Measurements from ENCODE around the gene WARS2. TPM values are rescaled to one million over a fixed set of nuclear protein-coding genes. Genes with fewer than 3 reads are reported as not detected.

WARS2 gene
- total RNA-seq (2021) (17.6 and 24.2 TPM in 2 replicates), Bru-seq, nascent RNA (percentile 75 among the genes with signal in this experiment), BruChase-seq, experiment 1, labeled RNA remaining after a 2-hour chase (percentile 56 among the genes with signal in this experiment), BruChase-seq, experiment 2, labeled RNA remaining after a 6-hour chase (percentile 58 among the genes with signal in this experiment)
- long read RNA-seq, transcript WARS2-201 (6 exons, 2,800 nt) = major isoform, 19 of 29 reads
- long read RNA-seq, partial matches to known transcripts = 2 of 29 reads
- long read RNA-seq, other reads (novel, unspliced or antisense) = 7 of 29 reads

DNA sequence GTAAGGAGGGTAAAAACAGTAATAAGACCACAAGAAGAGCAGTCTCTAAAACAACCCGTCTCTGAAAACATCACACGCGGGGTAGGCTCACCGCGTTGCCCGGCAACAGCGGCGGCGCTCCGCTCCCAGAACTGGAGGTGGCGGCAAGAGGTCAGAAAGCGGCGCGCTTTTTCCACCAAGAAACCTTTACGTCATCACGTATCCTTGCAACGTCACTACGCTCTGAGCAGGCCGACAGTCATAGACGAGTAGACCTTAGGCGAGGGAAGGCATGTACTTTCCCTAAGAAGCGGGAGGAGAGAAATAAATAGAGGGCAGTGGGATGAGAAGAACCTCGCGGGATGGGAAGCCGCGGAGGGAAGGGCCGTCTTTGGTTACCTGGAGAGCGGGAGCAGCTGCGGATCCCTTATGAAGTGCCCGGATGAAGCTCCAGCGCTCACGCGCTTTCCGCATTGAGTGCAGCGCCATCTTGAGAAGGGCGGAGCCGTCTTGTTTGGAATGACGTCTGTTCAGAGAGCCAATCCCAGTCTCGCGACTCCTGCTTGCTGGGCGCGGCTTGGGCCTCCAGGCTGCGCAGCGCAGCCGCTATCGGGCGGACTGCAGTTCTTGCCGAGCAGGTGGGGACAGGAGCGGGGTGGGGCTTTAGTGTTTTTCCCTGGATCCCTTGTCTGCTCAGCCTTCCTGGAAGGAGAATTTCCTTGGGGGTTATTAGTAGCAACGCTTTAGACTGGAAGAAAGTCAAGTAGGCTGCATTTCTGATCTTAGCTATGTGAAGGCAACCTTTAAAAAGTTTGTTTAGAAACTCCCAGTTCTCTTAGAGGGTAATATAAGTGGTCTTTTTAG lies at the start of gene WARS2:
TSS of gene WARS2 (minus strand) at position 477 of the 843 bp plus-strand sequence. CDS start at position 468, 9 bp downstream.
- Histone ChIP-seq H3K79me2 (ENCODE audit: low read depth) (peaks cover 63% of the 10 kb centered on the region), H4K20me1 (ENCODE audit: insufficient read depth) (0 out of 2 replicates have a peak, but pooled peaks cover 8% of the 10 kb centered on the region), H2AFZ (peak within 1 kb of the TSS; percentile 90), H3F3A (ENCODE audit: insufficient read depth, low read depth) (peaks cover 13% of the 10 kb centered on the region; the same call in 1 of the 2 replicates), H3K9me2 (ENCODE audit: insufficient read depth) (no peaks in the 10 kb centered on the region), H3K27me3 (ENCODE audit: insufficient read depth, low read depth) (no peaks in the 10 kb centered on the region), H3K4me1 (replicated peaks; ENCODE audit: insufficient read depth) (peaks cover 31% of the 10 kb centered on the region), H3K9me3 (ENCODE audit: insufficient read depth, low read depth) (no peaks in the 10 kb centered on the region), H3K4me2 (peak within 1 kb of the TSS; percentile 84), H3K27ac (peak within 1 kb of the TSS; percentile 96), H3K4me3 (peak within 1 kb of the TSS; percentile 75), H3K36me3 (ENCODE audit: low read depth) (0 out of 2 replicates have a peak, but pooled peaks cover 6% of the 10 kb centered on the region)
- DNase-seq = peak; percentile 96 to 98
- TF ChIP-seq, protein P1, sequence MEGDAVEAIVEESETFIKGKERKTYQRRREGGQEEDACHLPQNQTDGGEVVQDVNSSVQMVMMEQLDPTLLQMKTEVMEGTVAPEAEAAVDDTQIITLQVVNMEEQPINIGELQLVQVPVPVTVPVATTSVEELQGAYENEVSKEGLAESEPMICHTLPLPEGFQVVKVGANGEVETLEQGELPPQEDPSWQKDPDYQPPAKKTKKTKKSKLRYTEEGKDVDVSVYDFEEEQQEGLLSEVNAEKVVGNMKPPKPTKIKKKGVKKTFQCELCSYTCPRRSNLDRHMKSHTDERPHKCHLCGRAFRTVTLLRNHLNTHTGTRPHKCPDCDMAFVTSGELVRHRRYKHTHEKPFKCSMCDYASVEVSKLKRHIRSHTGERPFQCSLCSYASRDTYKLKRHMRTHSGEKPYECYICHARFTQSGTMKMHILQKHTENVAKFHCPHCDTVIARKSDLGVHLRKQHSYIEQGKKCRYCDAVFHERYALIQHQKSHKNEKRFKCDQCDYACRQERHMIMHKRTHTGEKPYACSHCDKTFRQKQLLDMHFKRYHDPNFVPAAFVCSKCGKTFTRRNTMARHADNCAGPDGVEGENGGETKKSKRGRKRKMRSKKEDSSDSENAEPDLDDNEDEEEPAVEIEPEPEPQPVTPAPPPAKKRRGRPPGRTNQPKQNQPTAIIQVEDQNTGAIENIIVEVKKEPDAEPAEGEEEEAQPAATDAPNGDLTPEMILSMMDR (conservative IDR thresholded peaks at IDR 0.05) = no peak
- TF ChIP-seq EZH2 (IDR thresholded peaks at IDR 0.05; ENCODE audit: low read depth) = no peak
- ChIA-PET CTCF (no interaction called here), POLR2A (ENCODE audit: unreplicated experiment) (interaction anchor here (0.6 to 0.7 kb wide), 4 partner anchors 92 to 1549 kb away, joined by 3 to 8 read pairs (median 4); no protein-coding TSS in a partner anchor)
- intact Hi-C loops (cut with micrococcal nuclease; ENCODE audit: unreplicated experiment) = loop anchor here (2.0 to 5.0 kb wide), 2 partner anchors 134 to 138 kb away; no protein-coding TSS in a partner anchor
- TSS peak; percentile 68 for BruUV-seq (replicated peaks)

DNA sequence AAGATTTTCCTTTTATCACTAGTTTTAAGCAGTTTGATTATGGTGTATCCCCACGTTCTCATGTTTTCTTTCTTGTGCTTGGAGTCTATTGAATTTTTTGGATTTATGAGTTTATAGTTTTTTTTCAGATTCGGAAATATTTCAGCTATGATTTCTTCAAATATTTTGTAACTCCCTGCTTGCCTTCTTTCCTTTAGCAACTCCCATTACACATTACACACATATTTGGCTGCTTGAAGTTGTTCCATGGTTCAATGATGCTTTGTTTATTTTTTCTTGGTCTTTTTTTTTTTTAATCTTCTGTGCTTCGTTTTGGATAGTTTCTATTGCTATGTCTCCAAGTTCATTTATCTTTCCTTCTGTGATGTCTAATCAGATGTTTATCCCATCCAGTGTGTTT lies 48.5 kb upstream of the WARS2 start:
- Histone ChIP-seq H3K9me2 (ENCODE audit: insufficient read depth) (no peaks in the 10 kb centered on the region), H3K36me3 (ENCODE audit: low read depth) (no peaks in the 10 kb centered on the region), H3F3A (ENCODE audit: insufficient read depth, low read depth) (no peaks in the 10 kb centered on the region), H3K27me3 (ENCODE audit: insufficient read depth, low read depth) (no peaks in the 10 kb centered on the region), H3K9me3 (ENCODE audit: insufficient read depth, low read depth) (no peaks in the 10 kb centered on the region), H2AFZ (no peak overlapping the region), H3K79me2 (ENCODE audit: low read depth) (no peaks in the 10 kb centered on the region), H3K4me1 (replicated peaks; ENCODE audit: insufficient read depth) (no peaks in the 10 kb centered on the region), H4K20me1 (ENCODE audit: insufficient read depth) (no peaks in the 10 kb centered on the region), H3K4me2 (no peak overlapping the region), H3K4me3 (no peak overlapping the region), H3K27ac (no peak overlapping the region)
- ChIA-PET CTCF (no interaction called here), POLR2A (ENCODE audit: unreplicated experiment) (no interaction called here)
- BruUV-seq (replicated peaks) = no TSS peak
- DNase-seq = no peak
- TF ChIP-seq, protein P1 (conservative IDR thresholded peaks at IDR 0.05) = no peak
- TF ChIP-seq EZH2 (IDR thresholded peaks at IDR 0.05; ENCODE audit: low read depth) = no peak
- intact Hi-C loops (cut with micrococcal nuclease; ENCODE audit: unreplicated experiment) = no loop called here

- Histone ChIP-seq H3K79me2 (ENCODE audit: low read depth) (no peaks in the 10 kb centered on the region), H3K27me3 (ENCODE audit: insufficient read depth, low read depth) (no peaks in the 10 kb centered on the region), H3K4me2 (no peak overlapping the region), H3K27ac (no peak overlapping the region), H3K4me1 (replicated peaks; ENCODE audit: insufficient read depth) (no peaks in the 10 kb centered on the region), H3K36me3 (ENCODE audit: low read depth) (no peaks in the 10 kb centered on the region), H4K20me1 (ENCODE audit: insufficient read depth) (no peaks in the 10 kb centered on the region), H2AFZ (no peak overlapping the region), H3K9me3 (ENCODE audit: insufficient read depth, low read depth) (no peaks in the 10 kb centered on the region), H3K4me3 (no peak overlapping the region), H3F3A (ENCODE audit: insufficient read depth, low read depth) (no peaks in the 10 kb centered on the region), H3K9me2 (ENCODE audit: insufficient read depth) (no peaks in the 10 kb centered on the region)
- intact Hi-C loops (cut with micrococcal nuclease; ENCODE audit: unreplicated experiment) = no loop called here
- TF ChIP-seq EZH2 (IDR thresholded peaks at IDR 0.05; ENCODE audit: low read depth) = no peak
- TF ChIP-seq, protein P1 (conservative IDR thresholded peaks at IDR 0.05) = no peak
- CTCF ChIA-PET = no interaction called here
- BruUV-seq (replicated peaks) = no TSS peak
- DNase-seq = no peak
- POLR2A ChIA-PET (ENCODE audit: unreplicated experiment) = no interaction called here
Measured at GRCh38 chr1:119187416-119187815, 47.0 kb upstream of the WARS2 start.

Measured in PC-9 (cell line).